H9 (cell line): ENCODE measurements around the gene SLC25A14. TPM values are rescaled to one million over a fixed set of nuclear protein-coding genes. Genes with fewer than 3 reads are reported as not detected.

Experiments
- DNase-seq: peaks from one replicate; pipeline ENCODE4 v3.0.0-alpha.2; 2017
- H2AFZ ChIP-seq: one replicate; pipeline ENCODE4 v1.6.1; 2013; ENCODE audit warnings: mild to moderate bottlenecking, low read length, control low read depth, moderate library complexity
- H2AK5ac ChIP-seq: 2 replicates; pipeline ENCODE4 v1.6.1; 2013; ENCODE audit warnings: low read length, control low read depth, mixed read lengths; ENCODE audit not compliant: insufficient read length
- H2BK120ac ChIP-seq: one replicate; pipeline ENCODE4 v1.6.1; 2013; ENCODE audit warnings: low read depth, mild to moderate bottlenecking, low read length, control low read depth, inconsistent platforms; ENCODE audit not compliant: poor library complexity, severe bottlenecking
- H2BK12ac ChIP-seq: 2 replicates; pipeline ENCODE4 v1.6.1; 2013; ENCODE audit warnings: low read length, control low read depth, mixed read lengths, low read depth; ENCODE audit not compliant: insufficient read length
- H2BK15ac ChIP-seq: 2 replicates; pipeline ENCODE4 v1.6.1; 2013; ENCODE audit warnings: low read depth, low read length, control low read depth
- H2BK20ac ChIP-seq: one replicate; pipeline ENCODE4 v1.6.1; 2013; ENCODE audit warnings: low read depth, mild to moderate bottlenecking, low read length, control low read depth, inconsistent platforms; ENCODE audit not compliant: poor library complexity, severe bottlenecking
- H2BK5ac ChIP-seq: 2 replicates; pipeline ENCODE4 v1.6.1; 2013; ENCODE audit warnings: low read length, control low read depth, mixed read lengths; ENCODE audit not compliant: insufficient read length
- H3K14ac ChIP-seq: 2 replicates; pipeline ENCODE4 v1.6.1; 2013; ENCODE audit warnings: low read length, control low read depth; ENCODE audit not compliant: insufficient read depth
- H3K18ac ChIP-seq: 2 replicates; pipeline ENCODE4 v1.6.1; 2013; ENCODE audit warnings: low read depth, mild to moderate bottlenecking, mixed read lengths, low read length, control low read depth; ENCODE audit not compliant: insufficient read length
- H3K23ac ChIP-seq: 2 replicates; pipeline ENCODE4 v1.6.1; 2013; ENCODE audit warnings: low read length, control low read depth, mixed read lengths, low read depth; ENCODE audit not compliant: insufficient read length
- H3K23me2 ChIP-seq: 2 replicates; pipeline ENCODE4 v1.6.1; 2013; ENCODE audit warnings: low read depth, mild to moderate bottlenecking, mixed read lengths, low read length, control low read depth; ENCODE audit not compliant: insufficient read length, poor library complexity, severe bottlenecking
- H3K27ac ChIP-seq: 2 replicates; pipeline ENCODE4 v1.5.1; 2013; ENCODE audit warnings: low read length, control low read depth, mixed read lengths, low read depth; ENCODE audit not compliant: insufficient read length
- H3K27me3 ChIP-seq: 2 replicates; pipeline ENCODE4 v1.6.1; 2013; ENCODE audit warnings: low read length, control low read depth, inconsistent platforms; ENCODE audit not compliant: insufficient read depth
- H3K4ac ChIP-seq: 2 replicates; pipeline ENCODE4 v1.6.1; 2013; ENCODE audit warnings: low read depth, mild to moderate bottlenecking, control low read depth, inconsistent platforms, low read length, moderate library complexity
- H3K4me1 ChIP-seq: 2 replicates; pipeline ENCODE4 v1.6.1; 2013; ENCODE audit warnings: low read length, control low read depth, inconsistent platforms; ENCODE audit not compliant: insufficient read depth
- H3K4me2 ChIP-seq: 2 replicates; pipeline ENCODE4 v1.6.1; 2013; ENCODE audit warnings: low read length, control low read depth, mixed read lengths; ENCODE audit not compliant: insufficient read length, insufficient read depth
- H3K56ac ChIP-seq: 2 replicates; pipeline ENCODE4 v1.6.1; 2013; ENCODE audit warnings: low read depth, mild to moderate bottlenecking, mixed read lengths, low read length, control low read depth; ENCODE audit not compliant: insufficient read length
- H3K79me1 ChIP-seq: 2 replicates; pipeline ENCODE4 v1.6.1; 2013; ENCODE audit warnings: low read depth, mild to moderate bottlenecking, moderate library complexity, low read length, control low read depth, inconsistent platforms; ENCODE audit not compliant: insufficient read depth, poor library complexity, severe bottlenecking
- H3K79me2 ChIP-seq: 2 replicates; pipeline ENCODE4 v1.6.1; 2013; ENCODE audit warnings: low read length, control low read depth, inconsistent platforms; ENCODE audit not compliant: insufficient read depth
- H3K9ac ChIP-seq: 2 replicates; pipeline ENCODE4 v1.6.1; 2013; ENCODE audit warnings: low read length, control low read depth, mixed read lengths; ENCODE audit not compliant: insufficient read length; ENCODE audit errors: extremely low read depth
- H3K9me3 ChIP-seq: one replicate; pipeline ENCODE4 v1.6.1; 2013; ENCODE audit warnings: low read depth, low read length, inconsistent platforms; ENCODE audit not compliant: control insufficient read depth
- H3T11ph ChIP-seq: one replicate; pipeline ENCODE4 v1.6.1; 2013; ENCODE audit warnings: mild to moderate bottlenecking, low read length, control low read depth, inconsistent platforms
- H4K20me1 ChIP-seq: one replicate; pipeline ENCODE4 v1.6.1; 2013; ENCODE audit not compliant: control insufficient read depth, insufficient read length, insufficient read depth
- H4K5ac ChIP-seq: 2 replicates; pipeline ENCODE4 v1.6.1; 2013; ENCODE audit warnings: low read depth, mild to moderate bottlenecking, mixed read lengths, low read length, control low read depth; ENCODE audit not compliant: insufficient read length
- H4K8ac ChIP-seq: replicated peaks from 2 replicates; pipeline ENCODE4 v1.6.1; 2013; ENCODE audit warnings: low read length, control low read depth, mixed read lengths, low read depth; ENCODE audit not compliant: insufficient read length
- H4K91ac ChIP-seq: 2 replicates; pipeline ENCODE4 v1.6.1; 2013; ENCODE audit warnings: low read depth, mild to moderate bottlenecking, moderate library complexity, mixed read lengths, low read length, control low read depth; ENCODE audit not compliant: insufficient read length
- H3K27ac Mint-ChIP-seq, 3 experiments: 2 replicates in 2 of 3; 3 replicates in 1 of 3; pipeline ENCODE4 v1.8.0; 2020 to 2021; ENCODE audit warnings: mixed read lengths in 3 of 3, mild to moderate bottlenecking in 1 of 3, moderate library complexity in 1 of 3
- H3K27me3 Mint-ChIP-seq: 2 replicates; pipeline ENCODE4 v1.8.0; 2021; ENCODE audit warnings: low read depth, mild to moderate bottlenecking, moderate library complexity, mixed read lengths
- H3K36me3 Mint-ChIP-seq, 3 experiments: 2 replicates in 2 of 3; 3 replicates in 1 of 3; pipeline ENCODE4 v1.8.0; 2020 to 2021; ENCODE audit warnings: low read depth in 3 of 3, mixed read lengths in 3 of 3; ENCODE audit not compliant: insufficient read depth in 1 of 3
- H3K4me1 Mint-ChIP-seq, 2 experiments: 2 replicates each; pipeline ENCODE4 v1.8.0; 2020; ENCODE audit warnings: mixed read lengths in 2 of 2
- H3K4me3 Mint-ChIP-seq, 2 experiments: 2 replicates in 1 of 2; 3 replicates in 1 of 2; pipeline ENCODE4 v1.8.0; 2020 to 2021; ENCODE audit warnings: mild to moderate bottlenecking in 2 of 2, mixed read lengths in 2 of 2, moderate library complexity in 1 of 2
- H3K9me3 Mint-ChIP-seq, 2 experiments: 2 replicates in 1 of 2; 3 replicates in 1 of 2; pipeline ENCODE4 v1.8.0; 2020; ENCODE audit warnings: mild to moderate bottlenecking in 2 of 2, mixed read lengths in 2 of 2, moderate library complexity in 1 of 2
- WGBS: extraction: QIAGEN DNeasy Blood & Tissue Kit; methylation state at CpG from one replicate; pipeline ENCODE4 v1.1.7; 2013; ENCODE audit warnings: missing lambda C conversion rate, low lambda C conversion rate, mixed read lengths; ENCODE audit not compliant: insufficient read length; ENCODE audit errors: extremely low coverage; 5-methylcytosine and 5-hydroxymethylcytosine counted together
- total RNA-seq: library from RNA; stranded (reverse); gene quantifications from 2 replicates; pipeline ENCODE4 v1.2.1, GENCODE V29; 2021
- TF ChIP-seq, protein P1 (sequence below): fragments of 200-600 bp; sonication (generic); conservative IDR thresholded peaks from 3 replicates; pipeline ENCODE4 v1.8.0; 2021; ENCODE audit warnings: antibody characterized with exemption, mild to moderate bottlenecking

SLC25A14 gene
- total RNA-seq, 1 experiment from 2014 or later: 12.7 TPM

DNA sequence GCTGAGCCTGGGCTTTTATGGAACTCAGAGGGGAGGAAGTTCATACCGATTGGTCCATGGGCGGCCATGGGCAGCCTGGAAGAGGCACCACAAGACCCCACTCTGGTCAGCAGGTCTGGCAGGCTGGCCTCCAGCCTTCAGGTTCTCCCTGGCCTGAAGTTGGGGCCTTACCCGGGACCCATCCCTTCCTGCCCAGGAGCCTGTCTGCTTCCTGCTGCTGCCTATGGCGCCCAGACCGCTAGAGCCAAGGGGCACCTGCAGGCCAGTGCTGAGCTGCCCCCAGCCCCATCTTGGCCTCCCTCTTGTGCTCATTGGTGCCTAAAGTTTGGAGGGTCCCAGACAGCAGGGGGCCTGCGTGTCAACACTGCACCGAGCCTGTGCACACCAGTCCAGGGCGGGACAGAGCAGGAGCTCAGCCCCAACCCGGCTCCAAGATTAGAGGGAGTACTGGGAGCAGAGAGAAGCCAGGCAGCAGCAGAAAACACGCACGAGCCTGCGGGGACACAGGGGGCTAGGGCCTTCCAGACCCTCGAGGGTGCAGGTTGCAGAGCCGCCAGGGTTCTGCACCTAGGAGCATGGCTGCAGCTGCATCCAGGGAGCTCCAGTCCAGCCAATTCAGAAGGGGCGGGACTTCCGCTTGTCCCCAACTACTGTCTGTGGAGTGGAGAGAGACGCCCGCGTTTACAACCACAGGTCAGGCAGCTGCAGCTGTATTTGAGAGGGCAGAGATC lies 40.3 kb upstream of the SLC25A14 start:
- peak overlapping the region in 1 of 3 experiments; percentile 82; a peak in 1 of 7 replicates for H3K27ac Mint-ChIP-seq
- no peak overlapping the region for H2AFZ ChIP-seq

More for the DNA sequence above, 40.3 kb upstream of the SLC25A14 start:
- Histone ChIP-seq H3K56ac (no peak overlapping the region), H4K91ac (no peak overlapping the region), H3K9ac (no peak overlapping the region), H3K18ac (no peak overlapping the region), H4K8ac (no peak overlapping the region), H3K4me1 (no peaks in the 10 kb centered on the region), H4K20me1 (no peaks in the 10 kb centered on the region), H3K23ac (no peak overlapping the region), H3T11ph (no peak overlapping the region), H2BK5ac (no peak overlapping the region), H3K9me3 (peaks cover 12% of the 10 kb centered on the region), H2BK120ac (no peak overlapping the region), H3K79me1 (no peaks in the 10 kb centered on the region), H3K4me2 (no peak overlapping the region), H2BK20ac (no peak overlapping the region), H4K5ac (no peak overlapping the region), H2BK15ac (no peak overlapping the region), H3K4ac (no peak overlapping the region), H3K27me3 (no peaks in the 10 kb centered on the region), H3K14ac (no peak overlapping the region; the same call in 1 of the 2 replicates), H3K79me2 (no peaks in the 10 kb centered on the region), H3K27ac (no peak overlapping the region), H2BK12ac (no peak overlapping the region), H3K23me2 (no peaks in the 10 kb centered on the region), H2AK5ac (no peak overlapping the region)
- peak; percentile 33 for DNase-seq
- no CpG with 5 or more reads among the region's 19 CpGs for WGBS
- TF ChIP-seq, protein P1, sequence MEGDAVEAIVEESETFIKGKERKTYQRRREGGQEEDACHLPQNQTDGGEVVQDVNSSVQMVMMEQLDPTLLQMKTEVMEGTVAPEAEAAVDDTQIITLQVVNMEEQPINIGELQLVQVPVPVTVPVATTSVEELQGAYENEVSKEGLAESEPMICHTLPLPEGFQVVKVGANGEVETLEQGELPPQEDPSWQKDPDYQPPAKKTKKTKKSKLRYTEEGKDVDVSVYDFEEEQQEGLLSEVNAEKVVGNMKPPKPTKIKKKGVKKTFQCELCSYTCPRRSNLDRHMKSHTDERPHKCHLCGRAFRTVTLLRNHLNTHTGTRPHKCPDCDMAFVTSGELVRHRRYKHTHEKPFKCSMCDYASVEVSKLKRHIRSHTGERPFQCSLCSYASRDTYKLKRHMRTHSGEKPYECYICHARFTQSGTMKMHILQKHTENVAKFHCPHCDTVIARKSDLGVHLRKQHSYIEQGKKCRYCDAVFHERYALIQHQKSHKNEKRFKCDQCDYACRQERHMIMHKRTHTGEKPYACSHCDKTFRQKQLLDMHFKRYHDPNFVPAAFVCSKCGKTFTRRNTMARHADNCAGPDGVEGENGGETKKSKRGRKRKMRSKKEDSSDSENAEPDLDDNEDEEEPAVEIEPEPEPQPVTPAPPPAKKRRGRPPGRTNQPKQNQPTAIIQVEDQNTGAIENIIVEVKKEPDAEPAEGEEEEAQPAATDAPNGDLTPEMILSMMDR: no peak
- Mint-ChIP-seq H3K9me3 (peaks cover 0 to 22% of the 10 kb centered on the region in 2 experiments; a peak in 2 of 5 replicates), H3K4me1 (no peaks in the 10 kb centered on the region), H3K27me3 (no peaks in the 10 kb centered on the region; the same call in 1 of the 2 replicates), H3K36me3 (peaks cover 0 to 2% (median 0%) of the 10 kb centered on the region in 3 experiments; a peak in 1 of 7 replicates), H3K4me3 (no peak overlapping the region)
